Suprapubic skin (tissue), 3 donors: Measurements from ENCODE around the gene MATK.

ENCODE experiments used
- POLR2A ChIP-seq, 2 donors: fragments of 450-650 bp; IDR thresholded peaks; one replicate each; pipeline ENCODE4 v1.6.1; 2017; ENCODE audit warnings: antibody characterized with exemption in 2 of 2, mild to moderate bottlenecking in 2 of 2, moderate library complexity in 2 of 2
- TF ChIP-seq, protein P1 (sequence below), 2 donors: fragments of 200-600 bp in 1 of 2; fragments of 450-650 bp in 1 of 2; sonication (generic) in 1 of 2; IDR thresholded peaks; one replicate each; pipeline ENCODE4 v1.5.1; 2016 to 2019; ENCODE audit warnings: antibody characterized with exemption in 2 of 2, mild to moderate bottlenecking in 1 of 2, moderate library complexity in 1 of 2

- TF ChIP-seq, protein P1, sequence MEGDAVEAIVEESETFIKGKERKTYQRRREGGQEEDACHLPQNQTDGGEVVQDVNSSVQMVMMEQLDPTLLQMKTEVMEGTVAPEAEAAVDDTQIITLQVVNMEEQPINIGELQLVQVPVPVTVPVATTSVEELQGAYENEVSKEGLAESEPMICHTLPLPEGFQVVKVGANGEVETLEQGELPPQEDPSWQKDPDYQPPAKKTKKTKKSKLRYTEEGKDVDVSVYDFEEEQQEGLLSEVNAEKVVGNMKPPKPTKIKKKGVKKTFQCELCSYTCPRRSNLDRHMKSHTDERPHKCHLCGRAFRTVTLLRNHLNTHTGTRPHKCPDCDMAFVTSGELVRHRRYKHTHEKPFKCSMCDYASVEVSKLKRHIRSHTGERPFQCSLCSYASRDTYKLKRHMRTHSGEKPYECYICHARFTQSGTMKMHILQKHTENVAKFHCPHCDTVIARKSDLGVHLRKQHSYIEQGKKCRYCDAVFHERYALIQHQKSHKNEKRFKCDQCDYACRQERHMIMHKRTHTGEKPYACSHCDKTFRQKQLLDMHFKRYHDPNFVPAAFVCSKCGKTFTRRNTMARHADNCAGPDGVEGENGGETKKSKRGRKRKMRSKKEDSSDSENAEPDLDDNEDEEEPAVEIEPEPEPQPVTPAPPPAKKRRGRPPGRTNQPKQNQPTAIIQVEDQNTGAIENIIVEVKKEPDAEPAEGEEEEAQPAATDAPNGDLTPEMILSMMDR (IDR thresholded peaks at IDR 0.05): no peak
- TF ChIP-seq POLR2A (IDR thresholded peaks at IDR 0.05): no peak
These were observed 55.7 kb downstream of the MATK start for GRCh38 chr19:3730457-3730958.
